Body of pancreas (tissue), 4 donors: ENCODE results near the gene KIF3C. TPM values are rescaled to one million over a fixed set of nuclear protein-coding genes. Genes with fewer than 3 reads are reported as not detected.
A peak's percentile ranks its signal among the peaks of the same experiment; 100 is the strongest.

Experiments used
- ATAC-seq: fragments of 150-250 bp; one replicate; pipeline ENCODE4 v1.9.1; 2016
- DNase-seq, 4 donors: peaks; one replicate each; pipeline ENCODE4 v3.0.0-alpha.2; 2019
- H3K27ac ChIP-seq, 4 donors: fragments of 200-600 bp; sonication (generic); 1 replicate in 3 of 4; 2 replicates in 1 of 4; pipeline versions ENCODE4 v1.5.1 to v1.6.1; 2016 to 2019; ENCODE audit warnings: mild to moderate bottlenecking in 1 of 4, mixed read lengths in 1 of 4, moderate library complexity in 1 of 4
- H3K27me3 ChIP-seq, 2 donors: fragments of 200-600 bp; sonication (generic); one replicate each; pipeline ENCODE4 v1.6.0; 2016; ENCODE audit warnings: mild to moderate bottlenecking in 1 of 2
- H3K36me3 ChIP-seq, 2 donors: fragments of 200-600 bp; sonication (generic); replicated peaks in 1 of 2; 2 replicates each; pipeline ENCODE4 v1.5.1; 2016; ENCODE audit warnings: low read depth in 2 of 2; ENCODE audit not compliant: insufficient read depth in 1 of 2
- H3K4me1 ChIP-seq: fragments of 200-600 bp; sonication (generic); one replicate; pipeline ENCODE4 v1.6.0; 2016
- H3K4me3 ChIP-seq, 2 donors: fragments of 200-600 bp; sonication (generic); 1 replicate in 1 of 2; 2 replicates in 1 of 2; pipeline ENCODE4 v1.5.1; 2016 to 2019
- H3K9me3 ChIP-seq, 3 donors: fragments of 200-600 bp; sonication (generic); 1 replicate in 2 of 3; 2 replicates in 1 of 3; pipeline ENCODE4 v1.5.1; 2016
- CTCF ChIP-seq, 7 experiments: fragments of 450-650 bp in 4 of 7; fragments of 200-600 bp in 3 of 7; sonication (generic) in 3 of 7; IDR thresholded peaks; one replicate each; pipeline ENCODE4 v1.5.1; 2016 to 2019; ENCODE audit warnings: antibody characterized with exemption in 7 of 7
- POLR2A ChIP-seq, 3 donors: fragments of 450-650 bp; IDR thresholded peaks; one replicate each; pipeline ENCODE4 v1.6.1; 2016; ENCODE audit warnings: antibody characterized with exemption in 3 of 3, mild to moderate bottlenecking in 2 of 3
- WGBS, 2 donors: methylation state at CpG; one replicate each; pipeline ENCODE4 v1.1.5; 2017; 5-methylcytosine and 5-hydroxymethylcytosine counted together
- intact Hi-C: fragments of 100-400 bp; cut with DNase I; formaldehyde crosslinking; loops from one replicate; pipeline ENCODE4 v1.15.1; 2023
- total RNA-seq, 2 donors: library from RNA; depleted of rRNA; stranded (reverse); fragments of >200 nt; gene quantifications; one replicate each; pipeline ENCODE4 v1.1.0, GENCODE V29; 2016

The KIF3C gene
- total RNA-seq, 2 donors from 2014 or later: 0.99 to 3.1 TPM

GRCh38 chr2:25996844-25997243, 14.5 kb upstream of the KIF3C start:
- TF ChIP-seq POLR2A (IDR thresholded peaks at IDR 0.05) (no peak), CTCF (IDR thresholded peaks at IDR 0.05) (no peak)
- Histone ChIP-seq H3K27ac (no peak overlapping the region), H3K9me3 (no peaks in the 10 kb centered on the region), H3K36me3 (no peaks in the 10 kb centered on the region), H3K4me3 (no peak overlapping the region), H3K27me3 (no peaks in the 10 kb centered on the region), H3K4me1 (peaks cover 39% of the 10 kb centered on the region)
- ATAC-seq (no peak), DNase-seq (no peak)
- intact Hi-C loops: no loop called here
- 72 to 75% methylated on average over 1 of the region's 1 CpG for WGBS, 2 donors

- Histone ChIP-seq H3K36me3 (no peaks in the 10 kb centered on the region), H3K9me3 (no peaks in the 10 kb centered on the region), H3K27ac (no peak overlapping the region), H3K27me3 (no peaks in the 10 kb centered on the region), H3K4me3 (no peak overlapping the region), H3K4me1 (peaks cover 24% of the 10 kb centered on the region)
- intact Hi-C loops: no loop called here
- 84 to 89% methylated on average over 15 of the region's 15 CpGs for WGBS, 2 donors
- no peak for DNase-seq
- TF ChIP-seq POLR2A (IDR thresholded peaks at IDR 0.05) (no peak), CTCF (IDR thresholded peaks at IDR 0.05) (no peak)
- ATAC-seq: no peak
Observed at GRCh38 chr2:25994509-25994908, 12.2 kb upstream of the KIF3C start.

GRCh38 chr2:25993049-25993448, 10.8 kb upstream of the KIF3C start:
- TF ChIP-seq CTCF (IDR thresholded peaks at IDR 0.05) (no peak), POLR2A (IDR thresholded peaks at IDR 0.05) (no peak)
- no peak for ATAC-seq
- intact Hi-C loops: no loop called here
- Histone ChIP-seq H3K4me3 (no peak overlapping the region), H3K27ac (no peak overlapping the region), H3K36me3 (no peaks in the 10 kb centered on the region), H3K9me3 (no peaks in the 10 kb centered on the region), H3K4me1 (peaks cover 18% of the 10 kb centered on the region), H3K27me3 (no peaks in the 10 kb centered on the region)
- DNase-seq: no peak
- 87 to 95% methylated on average over 5 of the region's 5 CpGs for WGBS, 2 donors

- no peak for DNase-seq
- H3K4me1 ChIP-seq: peaks cover 13% of the 10 kb centered on the region
- H3K36me3 ChIP-seq: no peaks in the 10 kb centered on the region
- intact Hi-C loops: no loop called here
- WGBS, 2 donors: 88 to 91% methylated on average over 8 of the region's 8 CpGs
- no peak for TF ChIP-seq CTCF (IDR thresholded peaks at IDR 0.05)
- TF ChIP-seq POLR2A (IDR thresholded peaks at IDR 0.05): no peak
- H3K4me3 ChIP-seq: no peak overlapping the region
- H3K27me3 ChIP-seq: no peaks in the 10 kb centered on the region
- no peak for ATAC-seq
- no peaks in the 10 kb centered on the region for H3K9me3 ChIP-seq
- no peak overlapping the region for H3K27ac ChIP-seq
Observed at GRCh38 chr2:25992556-25992955, 10.3 kb upstream of the KIF3C start.

- ATAC-seq: peak; percentile 19
- peak overlapping the region in 2 of 4 donors; percentile 27 to 62 for H3K27ac ChIP-seq
- H3K9me3 ChIP-seq: no peaks in the 10 kb centered on the region
- DNase-seq: no peak
- H3K27me3 ChIP-seq: no peaks in the 10 kb centered on the region
- no peaks in the 10 kb centered on the region for H3K36me3 ChIP-seq
- 47 to 50% methylated on average over 3 of the region's 3 CpGs for WGBS, 2 donors
- intact Hi-C loops: no loop called here
- TF ChIP-seq POLR2A (IDR thresholded peaks at IDR 0.05) (no peak), CTCF (IDR thresholded peaks at IDR 0.05) (no peak)
- H3K4me3 ChIP-seq: no peak overlapping the region
- peaks cover 11% of the 10 kb centered on the region for H3K4me1 ChIP-seq
Observed at GRCh38 chr2:25991965-25992364, 9.7 kb upstream of the KIF3C start.
